Skin of body (tissue), 2 donors: ENCODE data around the gene HSDL1. TPM values are rescaled to one million over a fixed set of nuclear protein-coding genes. Genes with fewer than 3 reads are reported as not detected.

Source experiments
- DNase-seq: peaks from one replicate; lab custom pipeline; 2025; lab: John Stamatoyannopoulos, UW
- total RNA-seq: library from RNA; depleted of rRNA; stranded (reverse); fragments of >200 nt; gene quantifications from one replicate; pipeline ENCODE4 v1.2.3, GENCODE V29; 2014

HSDL1 gene
- total RNA-seq, 1 donor from 2014 or later, result 22.1 TPM

DNA sequence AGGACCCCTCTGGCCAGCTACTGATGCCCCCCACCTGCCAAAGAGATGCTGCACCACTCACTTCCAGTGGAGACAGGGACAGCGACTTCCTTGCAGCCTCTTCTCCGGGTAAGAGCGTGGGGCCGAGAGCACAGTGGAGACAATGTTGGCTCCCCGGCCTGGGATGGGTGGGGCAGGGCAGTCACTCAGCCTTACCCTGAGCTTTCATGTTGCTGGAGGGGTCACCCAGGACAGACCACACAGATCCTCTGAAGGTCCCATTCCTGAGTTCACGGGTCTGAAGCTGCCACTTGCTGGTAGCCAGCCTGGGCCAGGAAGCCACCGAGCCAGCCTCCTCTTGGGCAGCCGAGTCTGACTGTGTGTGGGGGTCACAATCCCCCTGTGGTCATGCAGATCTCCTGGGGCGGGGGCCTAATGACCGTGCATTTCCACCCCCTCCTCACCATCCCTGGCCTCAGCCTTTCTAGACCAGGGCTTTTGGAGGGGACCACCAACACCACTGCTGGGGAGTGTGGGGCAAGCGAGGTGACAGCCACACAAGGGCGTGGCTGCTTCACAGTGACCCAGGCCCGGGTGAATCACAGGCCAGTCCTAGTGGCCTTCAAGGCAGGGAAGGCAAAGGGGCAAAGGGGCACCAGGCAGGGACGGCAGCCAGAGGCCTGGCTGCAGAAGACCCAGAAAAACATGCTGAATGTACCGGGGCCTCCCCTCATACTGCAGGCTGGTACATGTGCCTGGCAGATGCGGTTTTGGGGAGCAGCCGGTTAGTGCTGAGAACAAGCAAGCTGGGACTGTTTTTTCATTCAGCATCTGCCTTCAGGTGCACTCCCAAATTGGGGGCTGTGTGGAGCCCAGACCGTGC, 31.4 kb upstream of the HSDL1 start:
- no peak for DNase-seq

DNA sequence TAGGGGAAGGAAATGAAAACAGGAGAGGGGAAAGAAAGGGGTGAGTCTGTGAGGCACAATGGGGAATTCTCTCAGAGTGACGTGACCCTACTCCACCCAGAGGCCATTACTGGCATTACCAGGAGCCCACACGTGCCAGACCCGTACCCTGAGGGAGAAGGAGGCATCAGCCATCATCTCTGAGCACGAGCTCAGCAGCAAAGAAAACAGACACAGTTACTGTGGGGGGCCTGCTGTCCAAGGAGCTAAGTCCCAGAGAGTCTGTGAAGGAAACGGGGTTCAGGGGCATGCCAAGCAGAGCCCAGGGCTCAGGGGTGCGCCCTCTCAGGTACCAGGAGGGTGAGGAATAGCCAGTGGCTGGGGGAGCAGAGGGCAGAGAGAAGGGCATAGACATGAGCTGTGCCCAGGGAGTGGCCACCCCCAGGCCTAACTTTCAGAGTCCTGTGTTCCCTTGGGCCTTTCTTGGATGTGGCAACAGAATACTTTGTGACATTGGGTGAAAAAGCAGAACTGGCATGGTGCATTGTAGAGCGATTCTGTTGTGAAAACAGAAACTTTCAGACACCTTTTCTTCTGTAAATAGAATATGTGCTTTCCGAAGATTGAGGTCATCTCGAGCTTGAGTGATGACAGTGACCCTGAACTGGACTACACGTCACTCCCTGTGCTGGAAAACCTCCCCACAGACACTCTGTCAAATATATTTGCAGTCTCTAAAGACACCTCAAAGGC, 30.5 kb upstream of the HSDL1 start:
- DNase-seq, result no peak

DNA sequence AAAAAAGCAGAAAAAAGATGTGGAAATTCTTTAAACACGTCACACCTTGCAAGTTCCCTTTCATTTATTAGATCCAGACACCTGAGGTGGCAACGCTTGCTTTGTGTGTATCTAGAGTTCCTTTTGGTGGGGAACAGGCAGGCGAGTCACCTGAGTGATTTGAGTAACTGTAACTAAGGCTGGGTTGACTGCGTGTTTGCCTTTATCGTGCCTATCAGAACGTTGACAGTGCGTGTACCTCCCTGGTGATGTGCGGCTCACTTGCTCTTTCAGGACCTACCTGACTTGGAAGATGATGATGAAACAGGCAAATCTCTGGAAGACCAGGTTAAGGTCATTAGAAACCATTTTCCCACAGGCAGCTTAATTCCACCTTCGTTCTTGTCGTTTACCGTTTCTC, 29.4 kb upstream of the HSDL1 start:
- DNase-seq, result no peak

DNA sequence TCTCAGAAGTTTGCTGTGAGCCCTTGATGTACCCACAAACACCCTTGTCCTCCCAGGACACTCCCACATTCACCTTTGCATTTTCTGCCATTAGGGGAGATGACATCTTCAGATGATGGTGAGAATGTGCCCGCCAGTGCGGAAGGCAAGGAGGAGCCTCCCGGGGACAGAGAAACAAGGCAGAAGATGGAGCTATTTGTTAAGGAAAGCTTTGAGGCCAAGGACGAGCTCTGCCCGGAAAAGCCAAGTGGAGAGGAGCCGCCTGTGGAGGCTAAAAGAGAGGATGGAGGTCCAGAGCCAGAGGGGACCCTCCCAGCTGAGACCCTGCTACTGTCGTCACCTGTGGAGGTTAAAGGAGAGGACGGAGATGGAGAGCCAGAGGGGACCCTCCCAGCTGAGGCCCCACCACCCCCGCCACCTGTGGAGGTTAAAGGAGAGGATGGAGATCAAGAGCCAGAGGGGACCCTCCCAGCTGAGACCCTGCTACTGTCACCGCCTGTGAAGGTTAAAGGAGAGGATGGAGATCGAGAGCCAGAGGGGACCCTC, 24.9 kb upstream of the HSDL1 start:
- DNase-seq, result no peak

- DNase-seq, result no peak
Observed at GRCh38 chr16:84166796-84167695, 22.1 kb upstream of the HSDL1 start.

DNA sequence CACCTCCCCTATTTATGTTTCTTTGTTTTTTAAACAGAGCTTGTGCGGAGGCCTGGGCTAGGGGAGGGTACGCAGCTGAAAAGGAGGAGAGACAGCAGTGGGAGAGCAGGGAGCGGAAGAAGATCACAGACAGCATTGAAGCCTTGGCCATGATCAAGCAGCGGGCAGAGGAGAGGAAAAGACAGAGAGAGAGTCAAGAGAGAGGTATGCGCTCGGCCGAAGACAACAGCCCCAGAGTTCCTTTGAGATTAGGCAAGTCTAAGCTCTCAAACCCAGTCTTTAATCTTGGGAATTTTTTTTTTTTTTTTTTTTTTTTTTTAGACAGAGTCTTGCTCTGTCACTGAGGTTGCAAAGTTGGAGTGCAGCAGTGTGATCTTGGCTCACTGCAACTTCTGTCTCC, 20.8 kb upstream of the HSDL1 start:
- DNase-seq, result no peak

DNA sequence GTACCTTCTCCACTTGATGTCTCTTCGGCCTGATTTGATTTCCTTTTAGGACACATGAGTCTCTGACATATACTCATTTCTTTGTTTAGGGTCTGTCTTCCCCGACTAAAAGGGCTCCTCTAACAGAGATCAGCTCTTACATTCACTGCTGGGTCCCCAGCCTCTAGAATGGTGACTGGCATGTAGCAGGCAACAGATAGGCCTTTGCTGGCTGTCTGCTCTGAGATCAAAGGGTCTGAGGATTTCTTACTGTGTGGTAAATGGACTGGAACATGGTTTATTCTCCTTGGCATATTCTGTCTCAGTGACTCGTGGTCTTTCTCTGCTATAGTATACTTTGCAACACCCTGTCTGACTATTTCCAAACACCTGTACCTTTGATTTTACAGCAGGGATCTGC, 16.8 kb upstream of the HSDL1 start:
- DNase-seq, result no peak

GRCh38 chr16:84161037-84161436, 16.1 kb upstream of the HSDL1 start:
- DNase-seq, result no peak

GRCh38 chr16:84159800-84160199, 14.8 kb upstream of the HSDL1 start:
- DNase-seq, result no peak

DNA sequence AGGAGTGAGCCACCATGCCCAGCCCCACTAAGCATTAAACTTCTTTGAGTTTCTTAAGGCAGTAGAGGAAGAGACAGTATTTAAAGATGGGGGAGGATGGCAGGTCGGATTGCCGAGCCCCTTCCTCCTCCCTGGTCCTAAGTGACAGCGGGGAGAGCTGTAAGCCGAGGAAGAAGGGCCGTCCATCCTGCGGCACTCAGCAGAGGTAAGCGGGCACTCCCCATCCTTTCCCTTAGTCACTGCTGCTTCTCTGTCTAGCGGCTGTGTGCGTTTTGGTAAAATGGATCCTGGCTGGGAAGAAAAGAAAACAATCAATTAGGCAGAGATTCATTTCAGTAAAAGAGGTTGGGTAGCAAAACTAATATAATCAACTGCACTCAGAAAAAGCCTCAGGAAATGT, 14.0 kb upstream of the HSDL1 start:
- DNase-seq, result no peak

DNA sequence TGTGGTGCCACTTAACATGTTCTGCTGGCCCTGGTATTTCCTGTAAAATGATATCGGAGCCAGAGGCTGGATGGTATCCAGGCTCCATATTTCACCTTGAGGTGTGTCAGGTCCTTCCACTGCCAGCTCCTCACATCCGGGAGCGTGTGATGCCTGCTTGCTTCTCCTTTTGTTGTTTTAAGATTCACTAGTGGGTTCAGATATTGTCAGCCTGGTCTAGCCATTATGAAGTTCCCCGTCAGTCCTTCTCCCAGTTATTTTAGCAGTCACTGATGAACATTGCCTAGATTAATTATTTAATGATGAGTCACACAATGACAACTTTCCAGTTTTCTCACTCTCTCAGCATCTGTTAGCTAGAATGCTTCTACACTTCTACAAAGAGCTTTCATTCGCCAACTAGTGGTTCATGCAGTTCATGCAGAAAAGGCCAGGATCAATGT, 11.4 kb upstream of the HSDL1 start:
- no peak for DNase-seq

GRCh38 chr16:84155771-84156170, 10.8 kb upstream of the HSDL1 start:
- no peak for DNase-seq

GRCh38 chr16:84155226-84155625, 10.2 kb upstream of the HSDL1 start:
- no peak for DNase-seq

- no peak for DNase-seq
Observed at GRCh38 chr16:84153660-84154214, 8.8 kb upstream of the HSDL1 start.

GRCh38 chr16:84150926-84151325, 5.9 kb upstream of the HSDL1 start:
- no peak for DNase-seq

DNA sequence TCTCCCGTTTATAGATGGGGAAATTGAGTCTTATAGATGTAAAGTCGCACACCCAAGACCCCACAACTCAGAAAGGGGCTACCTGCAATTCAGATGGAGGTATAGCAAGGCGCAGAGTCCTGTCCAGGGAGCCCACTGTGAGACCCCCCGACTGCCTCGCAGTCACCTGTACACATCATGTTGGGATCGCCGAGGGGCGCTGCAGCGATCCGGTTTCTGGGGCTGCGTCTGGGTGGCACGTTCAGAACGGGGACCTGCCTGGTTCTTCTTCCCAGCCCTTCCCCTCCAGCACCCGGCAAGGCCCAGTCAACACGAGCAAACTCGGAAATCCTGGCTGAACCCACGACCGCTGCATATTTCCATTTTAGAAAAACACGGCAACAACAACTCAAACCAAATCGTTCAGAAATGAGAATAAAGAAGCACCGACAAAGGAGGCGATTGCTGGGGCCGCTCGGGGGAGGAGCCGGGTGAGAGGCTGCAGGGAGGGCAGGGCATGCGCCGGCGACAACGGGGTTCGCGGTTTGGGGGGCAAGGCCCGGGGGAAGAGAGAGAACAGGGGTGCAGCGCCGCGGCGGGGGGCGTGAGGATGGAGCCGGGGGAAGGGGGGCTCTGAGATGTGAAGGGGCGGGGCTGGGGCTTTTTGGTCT, 643 bp downstream of the HSDL1 start:
- DNase-seq, result no peak

DNA sequence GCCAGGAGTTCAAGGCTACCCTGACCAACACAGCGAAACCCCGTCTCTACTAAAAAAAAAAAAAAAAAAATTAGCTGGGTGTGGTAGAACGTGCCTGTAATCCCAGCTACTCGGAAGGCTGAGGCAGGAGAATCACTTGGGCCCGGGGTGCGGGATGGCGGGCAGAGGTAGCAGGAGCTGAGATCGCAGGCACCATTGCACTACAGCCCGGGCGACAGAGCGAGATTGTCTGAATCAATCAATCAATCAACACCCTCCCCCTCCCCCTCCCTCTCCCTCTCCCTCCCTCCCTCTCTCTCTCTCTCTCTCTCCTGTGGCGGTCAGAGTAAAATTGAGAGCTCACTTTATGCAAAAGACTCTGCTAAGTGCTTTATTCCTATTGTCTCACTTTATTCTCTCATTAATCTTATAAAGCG, 1.2 kb downstream of the HSDL1 start:
- no peak for DNase-seq

DNA sequence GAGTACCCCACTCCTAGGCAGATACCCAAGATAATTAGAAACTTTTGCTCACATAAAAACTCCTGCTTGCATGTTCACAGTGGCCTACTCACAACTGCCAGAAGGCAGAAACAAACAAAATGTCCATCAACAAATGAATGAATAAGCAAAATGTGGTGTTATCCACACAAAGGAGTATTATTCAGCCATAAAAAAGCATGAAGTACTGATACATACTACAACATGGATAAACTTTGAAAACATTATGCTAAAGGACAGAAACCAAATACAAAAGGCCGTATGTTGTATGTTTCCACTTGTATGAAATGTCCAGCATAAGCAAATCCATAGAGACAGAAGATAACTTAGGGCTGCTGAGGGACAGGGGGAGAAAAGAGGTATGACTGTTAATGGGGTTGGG, 1.9 kb downstream of the HSDL1 start:
- no peak for DNase-seq

DNA sequence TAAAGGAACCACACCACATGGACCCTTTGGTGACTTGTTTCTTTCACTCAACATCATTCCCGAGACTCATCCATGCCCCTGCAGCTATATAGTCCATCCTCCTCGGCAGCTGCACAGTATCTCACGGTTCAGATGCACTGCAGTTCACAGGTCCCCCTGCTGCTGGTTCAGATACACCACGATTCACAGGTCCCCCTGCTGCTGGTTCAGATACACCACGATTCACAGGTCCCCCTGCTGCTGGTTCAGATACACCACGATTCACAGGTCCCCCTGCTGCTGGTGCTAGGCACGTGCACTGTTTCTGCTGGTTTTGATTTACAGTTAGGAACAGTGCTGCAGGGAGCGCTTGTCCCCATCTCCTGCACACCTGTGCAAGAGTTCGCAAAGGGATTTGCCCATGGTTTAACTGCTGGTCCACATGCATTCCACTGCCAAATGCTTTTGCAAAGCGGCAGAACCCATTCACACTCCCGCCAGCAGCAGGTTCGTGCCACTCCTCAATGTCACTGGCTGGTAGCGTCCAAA, 3.8 kb downstream of the HSDL1 start:
- no peak for DNase-seq

DNA sequence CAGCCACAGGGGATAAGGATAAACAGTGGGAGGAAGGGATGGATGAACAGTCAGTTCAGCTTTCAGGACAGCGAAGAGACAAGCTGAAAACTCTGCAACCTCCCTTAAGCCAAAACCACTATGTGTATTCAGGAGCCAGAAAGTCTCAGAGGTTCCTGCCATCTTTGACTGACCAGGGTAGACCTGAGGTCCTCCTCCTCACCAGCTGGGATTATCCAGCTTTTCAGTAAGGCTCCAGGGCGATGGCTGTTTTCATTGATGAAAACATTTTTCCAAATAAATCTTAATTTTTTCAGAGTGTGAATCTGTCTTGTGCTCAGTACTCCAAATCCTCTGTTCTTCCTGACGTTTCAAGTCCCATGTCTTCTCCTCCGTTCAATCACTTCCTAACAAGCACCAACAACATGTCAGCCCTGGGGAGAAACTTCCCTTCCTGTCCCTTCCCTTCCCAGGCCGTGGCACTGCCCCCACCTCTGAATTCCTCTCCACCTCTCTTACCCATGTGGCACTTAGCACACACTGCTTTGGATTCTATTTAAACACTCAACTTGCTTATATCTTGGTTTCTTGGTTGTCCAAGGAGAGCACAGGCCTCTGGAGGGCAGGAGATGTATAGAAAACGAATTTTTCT, 5.2 kb downstream of the HSDL1 start:
- no peak for DNase-seq
